ENCODE measurements around the gene ARSK. TPM values are rescaled to one million over a fixed set of nuclear protein-coding genes. Genes with fewer than 3 reads are reported as not detected.

ARSK gene
- total and polyA plus RNA-seq, 10 of the 15 experiments (the other 5 are each of a cell fraction or from before 2014, with no cell fraction given), result 1.6 to 9.5 (median 5.8) TPM

DNA sequence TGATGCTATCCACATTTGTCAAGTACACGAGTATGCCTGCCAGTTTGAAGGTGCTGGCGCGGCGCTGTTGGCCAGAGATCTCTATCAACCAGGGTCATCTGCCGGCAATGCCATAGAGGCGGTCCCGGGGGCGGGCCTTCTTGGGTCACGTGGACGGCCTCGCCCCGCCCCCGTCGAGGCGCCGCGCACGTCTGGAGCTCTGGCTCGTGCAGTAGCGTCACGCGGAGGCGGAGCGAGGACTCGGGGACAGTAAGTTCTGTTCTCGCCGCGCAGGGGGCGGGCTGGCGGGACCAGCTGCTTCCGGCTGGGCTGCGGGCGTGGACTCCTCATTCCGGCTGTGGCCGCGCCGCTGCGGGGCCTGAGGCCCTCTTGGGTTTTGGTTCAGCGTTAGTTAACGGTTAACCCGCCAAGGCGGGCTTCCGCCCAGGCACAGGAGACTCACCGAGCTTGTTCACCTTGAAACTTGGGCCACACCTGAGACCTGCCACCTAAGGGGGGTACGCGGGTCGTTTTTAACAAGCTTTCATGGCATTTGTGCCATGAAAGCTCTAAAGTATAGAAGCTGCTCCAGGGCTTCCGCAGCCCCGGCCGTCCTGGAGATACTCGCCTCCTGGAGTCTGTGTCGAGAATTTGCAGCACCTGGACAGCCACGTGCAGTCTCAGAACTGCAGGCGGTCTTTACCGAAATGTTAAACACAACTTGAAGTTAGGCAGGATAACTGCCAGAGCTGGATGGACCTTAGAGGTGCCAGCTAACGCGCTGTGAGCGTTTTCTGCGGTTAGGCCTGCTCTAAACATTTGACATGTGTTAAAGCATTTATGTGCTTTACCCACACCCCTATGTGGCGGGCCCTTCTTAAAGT lies 91.9 kb downstream of the ARSK start, which contains the start of gene RFESD (continued):
- TF ChIP-seq, protein P1, sequence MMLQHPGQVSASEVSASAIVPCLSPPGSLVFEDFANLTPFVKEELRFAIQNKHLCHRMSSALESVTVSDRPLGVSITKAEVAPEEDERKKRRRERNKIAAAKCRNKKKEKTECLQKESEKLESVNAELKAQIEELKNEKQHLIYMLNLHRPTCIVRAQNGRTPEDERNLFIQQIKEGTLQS (IDR thresholded peaks at IDR 0.05; ENCODE audit: borderline replicate concordance, extremely low read depth, low read depth, low read length), result peak; percentile 69; the same call in 1 of the 2 replicates
- TF ChIP-seq CHD1 (IDR thresholded peaks at IDR 0.05; ENCODE audit: low read depth, low read length), result no peak
- TF ChIP-seq SUPT20H (IDR thresholded peaks at IDR 0.05; ENCODE audit: borderline replicate concordance, control insufficient read depth, low read depth, low read length), result no peak
- TF ChIP-seq RB1 (IDR thresholded peaks at IDR 0.05; ENCODE audit: borderline replicate concordance), result 0 out of 2 replicates have a peak, but pooled peaks have one; percentile 72
- TF ChIP-seq, protein P2, sequence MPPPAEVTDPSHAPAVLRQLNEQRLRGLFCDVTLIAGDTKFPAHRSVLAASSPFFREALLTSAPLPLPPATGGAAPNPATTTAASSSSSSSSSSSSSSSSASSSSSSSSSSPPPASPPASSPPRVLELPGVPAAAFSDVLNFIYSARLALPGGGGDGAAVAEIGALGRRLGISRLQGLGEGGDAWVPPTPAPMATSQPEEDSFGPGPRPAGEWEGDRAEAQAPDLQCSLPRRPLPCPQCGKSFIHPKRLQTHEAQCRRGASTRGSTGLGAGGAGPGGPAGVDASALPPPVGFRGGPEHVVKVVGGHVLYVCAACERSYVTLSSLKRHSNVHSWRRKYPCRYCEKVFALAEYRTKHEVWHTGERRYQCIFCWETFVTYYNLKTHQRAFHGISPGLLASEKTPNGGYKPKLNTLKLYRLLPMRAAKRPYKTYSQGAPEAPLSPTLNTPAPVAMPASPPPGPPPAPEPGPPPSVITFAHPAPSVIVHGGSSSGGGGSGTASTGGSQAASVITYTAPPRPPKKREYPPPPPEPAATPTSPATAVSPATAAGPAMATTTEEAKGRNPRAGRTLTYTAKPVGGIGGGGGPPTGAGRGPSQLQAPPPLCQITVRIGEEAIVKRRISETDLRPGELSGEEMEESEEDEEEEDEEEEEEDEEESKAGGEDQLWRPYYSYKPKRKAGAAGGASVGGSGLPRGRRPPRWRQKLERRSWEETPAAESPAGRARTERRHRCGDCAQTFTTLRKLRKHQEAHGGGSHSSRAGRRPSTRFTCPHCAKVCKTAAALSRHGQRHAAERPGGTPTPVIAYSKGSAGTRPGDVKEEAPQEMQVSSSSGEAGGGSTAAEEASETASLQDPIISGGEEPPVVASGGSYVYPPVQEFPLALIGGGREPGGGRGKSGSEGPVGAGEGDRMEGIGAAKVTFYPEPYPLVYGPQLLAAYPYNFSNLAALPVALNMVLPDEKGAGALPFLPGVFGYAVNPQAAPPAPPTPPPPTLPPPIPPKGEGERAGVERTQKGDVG (CRISPR knock-in tag; IDR thresholded peaks at IDR 0.05), result 0 out of 2 replicates have a peak, but pooled peaks have one; percentile 22

Measured in GM12878 (cell line).